ENCODE measurements around the gene RAD51.

GRCh38 chr15:40759961-40760360, 65.0 kb downstream of the RAD51 start:
- no peak for TF ChIP-seq EZH2 (IDR thresholded peaks at IDR 0.05; ENCODE audit: borderline replicate concordance, low read length)
- TF ChIP-seq, protein P1, sequence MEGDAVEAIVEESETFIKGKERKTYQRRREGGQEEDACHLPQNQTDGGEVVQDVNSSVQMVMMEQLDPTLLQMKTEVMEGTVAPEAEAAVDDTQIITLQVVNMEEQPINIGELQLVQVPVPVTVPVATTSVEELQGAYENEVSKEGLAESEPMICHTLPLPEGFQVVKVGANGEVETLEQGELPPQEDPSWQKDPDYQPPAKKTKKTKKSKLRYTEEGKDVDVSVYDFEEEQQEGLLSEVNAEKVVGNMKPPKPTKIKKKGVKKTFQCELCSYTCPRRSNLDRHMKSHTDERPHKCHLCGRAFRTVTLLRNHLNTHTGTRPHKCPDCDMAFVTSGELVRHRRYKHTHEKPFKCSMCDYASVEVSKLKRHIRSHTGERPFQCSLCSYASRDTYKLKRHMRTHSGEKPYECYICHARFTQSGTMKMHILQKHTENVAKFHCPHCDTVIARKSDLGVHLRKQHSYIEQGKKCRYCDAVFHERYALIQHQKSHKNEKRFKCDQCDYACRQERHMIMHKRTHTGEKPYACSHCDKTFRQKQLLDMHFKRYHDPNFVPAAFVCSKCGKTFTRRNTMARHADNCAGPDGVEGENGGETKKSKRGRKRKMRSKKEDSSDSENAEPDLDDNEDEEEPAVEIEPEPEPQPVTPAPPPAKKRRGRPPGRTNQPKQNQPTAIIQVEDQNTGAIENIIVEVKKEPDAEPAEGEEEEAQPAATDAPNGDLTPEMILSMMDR (IDR thresholded peaks at IDR 0.05; ENCODE audit: low read length) = no peak
